DMS79 (cell line): ENCODE data around the gene PPCS.

Experiments
- DNase-seq: peaks from one replicate; lab custom pipeline; 2025; lab: John Stamatoyannopoulos, UW

PPCS gene

GRCh38 chr1:42456010-42456753 lies at the start of gene PPCS, which contains the start of gene ZMYND12:
Gene PPCS, plus strand, starts transcription at chr1:42456543. Its CDS starts 23 bp downstream, at chr1:42456566.
Gene ZMYND12, minus strand, starts transcription at chr1:42456022. Its CDS starts 25 bp downstream, at chr1:42455997.
- peak; percentile 79 for DNase-seq

GRCh38 chr1:42414551-42415496 lies 41.5 kb upstream of the PPCS start:
- no peak for DNase-seq

GRCh38 chr1:42417166-42417565 lies 39.2 kb upstream of the PPCS start:
- DNase-seq, result no peak

GRCh38 chr1:42418516-42418915 lies 37.8 kb upstream of the PPCS start:
- DNase-seq, result no peak

- DNase-seq, result no peak
Measured at GRCh38 chr1:42419126-42419821, 37.1 kb upstream of the PPCS start.

GRCh38 chr1:42420121-42420520 lies 36.2 kb upstream of the PPCS start:
- DNase-seq, result no peak

GRCh38 chr1:42420911-42421585 lies 35.3 kb upstream of the PPCS start:
- peak; percentile 99 for DNase-seq

- DNase-seq, result peak; percentile 95
Measured at GRCh38 chr1:42422737-42423136, 33.6 kb upstream of the PPCS start.

- peak; percentile 99 for DNase-seq
Measured at GRCh38 chr1:42423681-42424080, 32.7 kb upstream of the PPCS start.

- no peak for DNase-seq
Measured at GRCh38 chr1:42424201-42424600, 32.1 kb upstream of the PPCS start.

GRCh38 chr1:42427240-42427639 lies 29.1 kb upstream of the PPCS start:
- DNase-seq, result no peak

GRCh38 chr1:42429603-42430002 lies 26.7 kb upstream of the PPCS start:
- DNase-seq, result no peak

GRCh38 chr1:42430286-42431135 lies 25.8 kb upstream of the PPCS start:
- DNase-seq, result no peak

- no peak for DNase-seq
Measured at GRCh38 chr1:42431514-42431913, 24.8 kb upstream of the PPCS start.

GRCh38 chr1:42432714-42433113 lies 23.6 kb upstream of the PPCS start:
- no peak for DNase-seq

- no peak for DNase-seq
Measured at GRCh38 chr1:42433369-42433768, 23.0 kb upstream of the PPCS start.

- DNase-seq, result no peak
Measured at GRCh38 chr1:42434340-42434739, 22.0 kb upstream of the PPCS start.

- DNase-seq, result no peak
Measured at GRCh38 chr1:42439940-42440339, 16.4 kb upstream of the PPCS start.

GRCh38 chr1:42442662-42443061 lies 13.7 kb upstream of the PPCS start:
- no peak for DNase-seq

GRCh38 chr1:42449256-42449655 lies 7.1 kb upstream of the PPCS start:
- DNase-seq, result no peak

GRCh38 chr1:42450061-42450460 lies 6.3 kb upstream of the PPCS start:
- no peak for DNase-seq
